Measurements from ENCODE around the gene HIBCH.

The HIBCH gene

GRCh38 chr2:190365499-190366204, 46.0 kb upstream of the HIBCH start:
- H3K4me1 ChIP-seq (ENCODE audit: insufficient read depth, low read length, severe bottlenecking) = no peaks in the 10 kb centered on the region
- no peaks in the 10 kb centered on the region for H3K79me2 ChIP-seq (ENCODE audit: insufficient read depth, low read length)
- H2AFZ ChIP-seq (ENCODE audit: low read length) = no peak overlapping the region
- no peaks in the 10 kb centered on the region for H3K27me3 ChIP-seq (ENCODE audit: insufficient read depth, low read length)
- no peak overlapping the region for H3K27ac ChIP-seq (ENCODE audit: low read depth, low read length, poor library complexity, severe bottlenecking)
- no peaks in the 10 kb centered on the region for H4K20me1 ChIP-seq (ENCODE audit: insufficient read depth, low read length)
- H3K4me3 ChIP-seq (ENCODE audit: low read depth, low read length, poor library complexity, severe bottlenecking) = no peak overlapping the region
- H3K4me2 ChIP-seq (ENCODE audit: low read length) = no peak overlapping the region
- no peaks in the 10 kb centered on the region for H3K36me3 ChIP-seq (ENCODE audit: insufficient read depth, low read length)
- no peaks in the 10 kb centered on the region for H3K9me3 ChIP-seq (ENCODE audit: low read length)
- H3F3A ChIP-seq (ENCODE audit: insufficient read depth, low read length) = no peaks in the 10 kb centered on the region
- no peak overlapping the region for H3K9ac ChIP-seq (ENCODE audit: low read length)
- TF ChIP-seq, protein P1, sequence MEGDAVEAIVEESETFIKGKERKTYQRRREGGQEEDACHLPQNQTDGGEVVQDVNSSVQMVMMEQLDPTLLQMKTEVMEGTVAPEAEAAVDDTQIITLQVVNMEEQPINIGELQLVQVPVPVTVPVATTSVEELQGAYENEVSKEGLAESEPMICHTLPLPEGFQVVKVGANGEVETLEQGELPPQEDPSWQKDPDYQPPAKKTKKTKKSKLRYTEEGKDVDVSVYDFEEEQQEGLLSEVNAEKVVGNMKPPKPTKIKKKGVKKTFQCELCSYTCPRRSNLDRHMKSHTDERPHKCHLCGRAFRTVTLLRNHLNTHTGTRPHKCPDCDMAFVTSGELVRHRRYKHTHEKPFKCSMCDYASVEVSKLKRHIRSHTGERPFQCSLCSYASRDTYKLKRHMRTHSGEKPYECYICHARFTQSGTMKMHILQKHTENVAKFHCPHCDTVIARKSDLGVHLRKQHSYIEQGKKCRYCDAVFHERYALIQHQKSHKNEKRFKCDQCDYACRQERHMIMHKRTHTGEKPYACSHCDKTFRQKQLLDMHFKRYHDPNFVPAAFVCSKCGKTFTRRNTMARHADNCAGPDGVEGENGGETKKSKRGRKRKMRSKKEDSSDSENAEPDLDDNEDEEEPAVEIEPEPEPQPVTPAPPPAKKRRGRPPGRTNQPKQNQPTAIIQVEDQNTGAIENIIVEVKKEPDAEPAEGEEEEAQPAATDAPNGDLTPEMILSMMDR (IDR thresholded peaks at IDR 0.05; ENCODE audit: low read length) = no peak
- TF ChIP-seq EZH2 (IDR thresholded peaks at IDR 0.05; ENCODE audit: borderline replicate concordance, low read length) = no peak
- no peaks in the 10 kb centered on the region for H3K9me2 ChIP-seq (ENCODE audit: low read depth, low read length)

DNA sequence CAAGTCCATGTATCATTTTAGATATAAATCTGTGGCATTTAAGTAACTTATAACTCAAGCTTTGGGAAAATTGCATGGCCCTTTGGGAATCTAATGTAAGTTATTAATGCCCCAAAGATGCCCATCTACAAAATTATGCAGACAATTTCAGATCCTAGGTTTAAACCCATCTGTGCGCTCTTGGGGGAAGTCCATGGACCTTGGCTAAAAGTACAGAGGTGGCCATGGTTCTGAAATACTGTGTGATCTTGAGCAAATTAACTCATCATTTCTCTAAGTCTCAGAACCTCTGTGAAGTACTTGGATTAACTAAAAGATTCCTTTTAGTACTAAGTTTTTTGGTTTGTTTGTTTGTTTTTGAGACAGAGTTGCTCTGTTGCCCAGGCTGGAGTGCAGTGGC, 43.3 kb upstream of the HIBCH start:
- no peaks in the 10 kb centered on the region for H3F3A ChIP-seq (ENCODE audit: insufficient read depth, low read length)
- no peak overlapping the region for H2AFZ ChIP-seq (ENCODE audit: low read length)
- no peaks in the 10 kb centered on the region for H4K20me1 ChIP-seq (ENCODE audit: insufficient read depth, low read length)
- no peaks in the 10 kb centered on the region for H3K9me2 ChIP-seq (ENCODE audit: low read depth, low read length)
- H3K27ac ChIP-seq (ENCODE audit: low read depth, low read length, poor library complexity, severe bottlenecking) = no peak overlapping the region
- H3K9ac ChIP-seq (ENCODE audit: low read length) = no peak overlapping the region
- H3K79me2 ChIP-seq (ENCODE audit: insufficient read depth, low read length) = no peaks in the 10 kb centered on the region
- H3K4me3 ChIP-seq (ENCODE audit: low read depth, low read length, poor library complexity, severe bottlenecking) = no peak overlapping the region
- no peaks in the 10 kb centered on the region for H3K4me1 ChIP-seq (ENCODE audit: insufficient read depth, low read length, severe bottlenecking)
- H3K9me3 ChIP-seq (ENCODE audit: low read length) = no peaks in the 10 kb centered on the region
- no peaks in the 10 kb centered on the region for H3K36me3 ChIP-seq (ENCODE audit: insufficient read depth, low read length)
- H3K27me3 ChIP-seq (ENCODE audit: insufficient read depth, low read length) = no peaks in the 10 kb centered on the region
- TF ChIP-seq EZH2 (IDR thresholded peaks at IDR 0.05; ENCODE audit: borderline replicate concordance, low read length) = no peak
- TF ChIP-seq, protein P1 (IDR thresholded peaks at IDR 0.05; ENCODE audit: low read length) = no peak
- no peak overlapping the region for H3K4me2 ChIP-seq (ENCODE audit: low read length)

- Histone ChIP-seq H3K79me2 (ENCODE audit: insufficient read depth, low read length) (no peaks in the 10 kb centered on the region), H3F3A (ENCODE audit: insufficient read depth, low read length) (no peaks in the 10 kb centered on the region), H3K27me3 (ENCODE audit: insufficient read depth, low read length) (no peaks in the 10 kb centered on the region), H3K4me1 (ENCODE audit: insufficient read depth, low read length, severe bottlenecking) (no peaks in the 10 kb centered on the region), H3K4me3 (ENCODE audit: low read depth, low read length, poor library complexity, severe bottlenecking) (no peak overlapping the region), H4K20me1 (ENCODE audit: insufficient read depth, low read length) (no peaks in the 10 kb centered on the region), H3K9me3 (ENCODE audit: low read length) (no peaks in the 10 kb centered on the region), H3K36me3 (ENCODE audit: insufficient read depth, low read length) (no peaks in the 10 kb centered on the region), H3K9ac (ENCODE audit: low read length) (no peak overlapping the region), H3K4me2 (ENCODE audit: low read length) (no peak overlapping the region), H3K27ac (ENCODE audit: low read depth, low read length, poor library complexity, severe bottlenecking) (no peak overlapping the region), H3K9me2 (ENCODE audit: low read depth, low read length) (no peaks in the 10 kb centered on the region), H2AFZ (ENCODE audit: low read length) (no peak overlapping the region)
- TF ChIP-seq, protein P1 (IDR thresholded peaks at IDR 0.05; ENCODE audit: low read length) = no peak
- TF ChIP-seq EZH2 (IDR thresholded peaks at IDR 0.05; ENCODE audit: borderline replicate concordance, low read length) = no peak
Measured at GRCh38 chr2:190361572-190361971, 41.9 kb upstream of the HIBCH start.
